NCI-H2081 treated with DMSO at 0.1 percent for 48 hours (cell line): ENCODE measurements around the gene FAM110D.

Source experiments
- DNase-seq: peaks from one replicate; lab custom pipeline; 2025; lab: John Stamatoyannopoulos, UW

FAM110D gene

GRCh38 chr1:26189331-26189730 lies 30.5 kb downstream of the FAM110D start:
- DNase-seq = no peak

DNA sequence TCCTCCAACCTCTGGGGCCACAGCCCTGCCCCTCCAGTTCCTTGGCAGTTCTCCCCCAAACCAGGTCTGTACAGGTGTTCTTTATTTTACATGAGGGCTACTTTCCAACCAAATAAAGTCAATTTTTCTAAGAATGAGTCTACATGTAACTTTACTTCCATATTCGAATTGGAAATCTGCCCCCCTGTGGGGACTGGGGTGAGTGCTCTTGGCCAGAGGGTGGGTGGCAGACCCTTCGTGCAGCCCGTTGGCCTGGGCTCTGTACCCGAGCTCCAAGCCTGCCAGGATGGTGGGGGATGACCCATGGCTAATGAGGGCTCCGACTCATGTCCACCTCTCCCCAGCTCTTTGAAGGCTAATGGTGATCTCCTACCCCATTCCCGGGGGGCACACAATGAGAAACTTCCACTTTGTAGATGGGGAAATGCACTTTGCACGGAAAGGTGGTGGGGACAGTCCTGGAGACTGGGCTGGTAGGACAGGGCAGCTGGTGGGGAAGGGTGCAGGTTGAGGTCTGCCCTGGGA lies 30.9 kb downstream of the FAM110D start:
- DNase-seq = no peak

- DNase-seq = no peak
Measured at GRCh38 chr1:26190373-26190987, 31.6 kb downstream of the FAM110D start, which contains the start of gene CATSPER4. Gene CATSPER4, plus strand, starts transcription at chr1:26190602. Its CDS starts 26 bp downstream, at chr1:26190628.

- no peak for DNase-seq
Measured at GRCh38 chr1:26191739-26192138, 32.9 kb downstream of the FAM110D start.

- no peak for DNase-seq
Measured at GRCh38 chr1:26195805-26196204, 36.9 kb downstream of the FAM110D start.

GRCh38 chr1:26197301-26197700 lies 38.4 kb downstream of the FAM110D start:
- no peak for DNase-seq

- no peak for DNase-seq
Measured at GRCh38 chr1:26197813-26198212, 38.9 kb downstream of the FAM110D start.

GRCh38 chr1:26200413-26200812 lies 41.5 kb downstream of the FAM110D start:
- no peak for DNase-seq

DNA sequence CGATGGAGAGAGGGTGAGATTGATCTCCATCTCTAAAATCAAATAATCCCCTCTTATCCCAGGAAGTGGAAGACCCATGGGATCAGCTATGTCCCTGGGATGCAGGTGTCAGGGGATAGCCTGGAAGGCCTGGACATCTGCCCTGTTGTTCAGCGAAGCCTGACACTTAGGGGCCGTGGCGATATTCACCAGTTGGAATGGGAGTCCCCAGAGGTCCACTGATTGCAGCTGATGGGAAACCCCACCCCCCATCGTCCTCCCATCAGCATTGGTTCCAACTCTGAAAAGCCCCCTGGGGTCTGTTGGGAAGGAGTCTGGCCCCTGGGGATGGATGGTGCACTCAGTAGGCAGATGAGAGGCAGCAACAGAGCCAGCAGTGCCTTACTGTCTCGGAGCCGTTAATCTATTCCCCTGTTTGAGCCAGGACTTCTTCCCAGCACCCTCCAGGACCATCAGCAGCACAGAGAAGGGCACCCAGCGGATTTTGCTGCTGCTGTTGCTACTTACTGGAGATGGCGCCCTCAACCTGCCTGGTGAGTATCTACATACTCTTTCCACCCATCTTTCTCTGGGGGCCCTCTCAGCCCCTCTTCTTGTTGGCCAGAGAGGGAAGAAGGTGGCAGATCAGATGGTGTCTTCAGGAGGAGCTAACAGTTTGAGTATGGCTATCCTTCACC lies 44.9 kb downstream of the FAM110D start:
- no peak for DNase-seq

GRCh38 chr1:26210147-26210870 lies 51.4 kb downstream of the FAM110D start:
- no peak for DNase-seq

DNA sequence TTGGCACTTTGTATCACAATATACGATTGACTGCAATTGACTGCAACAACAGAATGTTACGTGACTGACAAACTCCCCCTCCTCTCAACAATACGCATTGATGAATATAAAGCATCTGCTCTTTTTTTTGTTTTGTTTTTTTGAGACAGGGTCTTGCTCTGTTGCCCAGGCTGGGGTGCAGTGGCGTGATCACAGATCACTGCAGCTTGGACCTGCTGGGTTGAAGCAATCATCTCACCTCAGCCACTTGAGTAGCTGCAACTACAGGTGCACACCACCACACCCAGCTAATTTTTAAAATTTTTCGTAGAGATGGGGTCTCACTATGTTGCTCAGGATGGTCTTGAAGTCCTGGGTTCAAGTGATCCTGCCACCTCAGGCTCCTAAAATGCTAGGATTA lies 53.8 kb downstream of the FAM110D start:
- DNase-seq = no peak

DNA sequence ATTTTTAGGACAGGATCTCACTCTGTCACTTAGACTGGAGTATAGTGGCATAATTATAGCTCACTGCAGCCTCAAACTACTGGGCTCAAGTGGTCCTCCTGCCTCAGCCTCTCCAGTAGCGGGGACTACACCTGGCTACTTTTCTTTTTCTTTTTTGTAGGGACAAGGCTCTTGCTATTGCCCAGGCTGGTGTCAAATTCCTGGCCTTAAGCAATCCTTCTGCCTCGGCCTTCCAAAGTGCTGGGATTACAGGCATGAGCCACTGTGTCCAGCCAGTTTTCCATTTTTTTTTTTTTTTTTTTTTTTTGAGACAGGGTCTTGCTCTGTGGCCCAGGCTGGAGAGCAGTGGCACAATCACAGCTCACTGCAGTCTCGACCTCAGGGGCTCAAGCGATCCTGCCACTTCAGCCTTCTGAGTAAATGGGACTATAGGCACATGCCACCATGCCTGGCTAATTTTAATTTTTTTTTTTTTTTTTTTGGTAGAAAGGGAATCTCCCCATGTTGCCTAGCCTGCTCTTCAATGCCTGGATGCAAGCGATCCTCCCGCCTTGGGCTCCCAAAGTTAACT lies 54.5 kb downstream of the FAM110D start:
- no peak for DNase-seq
